Right atrium auricular region (tissue), 2 donors: ENCODE measurements around the gene C5orf58. TPM values are rescaled to one million over a fixed set of nuclear protein-coding genes. Genes with fewer than 3 reads are reported as not detected.

ENCODE experiments used
- DNase-seq: peaks from one replicate; pipeline ENCODE4 v3.0.0-alpha.2; 2019; ENCODE audit warnings: low spot score
- H3K27ac ChIP-seq, 2 donors: fragments of 200-600 bp; sonication (generic); 1 replicate in 1 of 2; 2 replicates in 1 of 2; pipeline ENCODE4 v1.5.1; 2016 to 2019
- H3K27me3 ChIP-seq, 2 donors: fragments of 200-600 bp; sonication (generic); one replicate each; pipeline versions ENCODE4 v1.5.1 to v1.6.0; 2017 to 2019
- H3K36me3 ChIP-seq: fragments of 200-600 bp; sonication (generic); one replicate; pipeline ENCODE4 v1.5.1; 2016
- H3K4me1 ChIP-seq, 2 donors: fragments of 200-600 bp; sonication (generic); one replicate each; pipeline versions ENCODE4 v1.5.1 to v1.6.0; 2017 to 2019
- H3K4me3 ChIP-seq, 2 donors: fragments of 200-600 bp; sonication (generic); 1 replicate in 1 of 2; 2 replicates in 1 of 2; pipeline ENCODE4 v1.5.1; 2017 to 2019; ENCODE audit warnings: mild to moderate bottlenecking in 1 of 2, moderate library complexity in 1 of 2
- H3K9me3 ChIP-seq, 2 donors: fragments of 200-600 bp; sonication (generic); one replicate each; pipeline ENCODE4 v1.5.1; 2019
- total RNA-seq, 2 donors: library from RNA; depleted of rRNA; stranded (reverse); fragments of >200 nt; gene quantifications; one replicate each; pipeline ENCODE4 v1.1.0, GENCODE V29; 2016
- TF ChIP-seq, protein P1 (sequence below), 2 donors: fragments of 200-600 bp; sonication (generic); IDR thresholded peaks; one replicate each; pipeline ENCODE4 v1.5.1; 2019; ENCODE audit warnings: antibody characterized with exemption in 2 of 2

Gene C5orf58
- total RNA-seq, 2 donors from 2014 or later = not detected

DNA sequence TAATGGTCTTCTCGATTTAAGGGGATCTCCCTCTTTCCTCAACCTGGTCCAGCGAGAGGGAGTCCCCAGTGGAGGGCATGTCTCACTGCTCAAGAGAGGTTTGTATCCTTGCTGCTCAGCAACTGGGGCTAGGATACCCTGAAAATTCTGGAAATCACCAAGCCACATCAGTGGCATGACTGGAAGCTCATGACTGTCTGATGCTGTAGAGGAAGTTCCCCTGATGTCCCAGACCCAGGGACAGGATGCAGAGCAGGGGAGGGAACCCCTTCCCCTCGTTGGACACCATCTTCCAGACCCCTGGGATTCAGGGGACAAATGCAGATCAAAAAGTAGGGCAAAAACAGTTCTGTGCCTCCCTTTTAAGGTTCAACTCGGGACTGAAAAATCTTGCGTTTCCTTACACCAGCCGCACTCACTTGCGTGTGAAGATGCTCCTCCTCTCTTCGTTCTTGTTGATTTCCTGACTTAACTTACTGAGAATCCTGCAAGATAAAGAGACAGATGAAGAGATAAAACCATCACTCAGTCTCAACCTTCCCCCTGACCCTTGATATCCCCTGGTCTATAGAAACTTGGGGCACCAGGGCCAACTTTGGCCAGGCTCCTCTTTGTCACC is 42.7 kb downstream of the C5orf58 start:
- H3K27ac ChIP-seq = no peak overlapping the region
- peaks cover 0 to 20% of the 10 kb centered on the region in 2 donors for H3K4me1 ChIP-seq
- DNase-seq = no peak
- TF ChIP-seq, protein P1, sequence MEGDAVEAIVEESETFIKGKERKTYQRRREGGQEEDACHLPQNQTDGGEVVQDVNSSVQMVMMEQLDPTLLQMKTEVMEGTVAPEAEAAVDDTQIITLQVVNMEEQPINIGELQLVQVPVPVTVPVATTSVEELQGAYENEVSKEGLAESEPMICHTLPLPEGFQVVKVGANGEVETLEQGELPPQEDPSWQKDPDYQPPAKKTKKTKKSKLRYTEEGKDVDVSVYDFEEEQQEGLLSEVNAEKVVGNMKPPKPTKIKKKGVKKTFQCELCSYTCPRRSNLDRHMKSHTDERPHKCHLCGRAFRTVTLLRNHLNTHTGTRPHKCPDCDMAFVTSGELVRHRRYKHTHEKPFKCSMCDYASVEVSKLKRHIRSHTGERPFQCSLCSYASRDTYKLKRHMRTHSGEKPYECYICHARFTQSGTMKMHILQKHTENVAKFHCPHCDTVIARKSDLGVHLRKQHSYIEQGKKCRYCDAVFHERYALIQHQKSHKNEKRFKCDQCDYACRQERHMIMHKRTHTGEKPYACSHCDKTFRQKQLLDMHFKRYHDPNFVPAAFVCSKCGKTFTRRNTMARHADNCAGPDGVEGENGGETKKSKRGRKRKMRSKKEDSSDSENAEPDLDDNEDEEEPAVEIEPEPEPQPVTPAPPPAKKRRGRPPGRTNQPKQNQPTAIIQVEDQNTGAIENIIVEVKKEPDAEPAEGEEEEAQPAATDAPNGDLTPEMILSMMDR (IDR thresholded peaks at IDR 0.05) = no peak
- no peaks in the 10 kb centered on the region for H3K27me3 ChIP-seq
- no peaks in the 10 kb centered on the region for H3K36me3 ChIP-seq
- H3K4me3 ChIP-seq = no peak overlapping the region
- H3K9me3 ChIP-seq = no peaks in the 10 kb centered on the region

DNA sequence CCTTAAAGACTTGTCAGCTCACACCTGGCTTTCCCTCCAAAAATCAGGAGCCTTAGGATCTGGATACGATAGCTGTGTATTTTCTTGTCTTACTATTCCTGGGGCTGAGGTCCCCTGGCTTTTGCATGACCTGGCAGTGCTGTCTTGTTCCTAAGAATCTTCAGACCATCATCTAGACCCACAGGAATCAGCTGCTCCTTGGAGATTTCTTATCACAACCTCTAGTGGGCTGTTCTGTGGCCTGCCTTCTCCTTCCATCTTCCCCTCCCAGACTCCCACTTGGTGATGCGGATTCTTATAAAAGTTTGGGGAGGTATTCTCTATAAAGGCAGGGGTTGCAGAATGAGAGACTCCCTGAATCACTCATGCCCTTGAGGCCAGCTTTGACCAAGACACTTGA is 43.4 kb downstream of the C5orf58 start:
- DNase-seq = no peak
- no peak overlapping the region for H3K27ac ChIP-seq
- TF ChIP-seq, protein P1 (IDR thresholded peaks at IDR 0.05) = no peak

DNA sequence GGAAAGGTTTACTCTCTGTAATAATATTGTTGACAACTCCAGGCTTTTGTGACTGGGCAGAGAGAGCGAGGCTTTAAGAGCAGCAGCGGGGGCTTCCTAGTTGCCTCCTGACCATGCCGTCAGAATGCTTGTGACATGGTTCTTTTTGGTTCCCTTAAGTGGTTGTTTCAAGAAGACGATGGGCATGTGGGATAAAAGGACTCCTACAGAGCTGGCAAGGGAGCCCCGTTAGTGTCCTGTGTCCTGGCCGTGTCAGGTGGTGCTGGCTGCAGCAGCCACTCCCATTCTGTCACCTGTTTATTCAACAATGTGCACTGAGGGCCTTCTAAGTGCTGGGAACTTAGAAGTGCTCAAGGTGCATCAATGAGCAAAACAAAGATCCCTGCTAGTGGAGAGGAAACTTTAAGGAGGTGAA is 45.1 kb downstream of the C5orf58 start:
- TF ChIP-seq, protein P1 (IDR thresholded peaks at IDR 0.05) = no peak
- H3K4me1 ChIP-seq = peaks cover 0 to 20% of the 10 kb centered on the region in 2 donors
- no peak overlapping the region for H3K27ac ChIP-seq
- H3K4me3 ChIP-seq = no peak overlapping the region
- no peaks in the 10 kb centered on the region for H3K27me3 ChIP-seq
- no peaks in the 10 kb centered on the region for H3K36me3 ChIP-seq
- DNase-seq = no peak
- no peaks in the 10 kb centered on the region for H3K9me3 ChIP-seq

More for the DNA sequence above, 43.4 kb downstream of the C5orf58 start:
- Histone ChIP-seq H3K27me3 (no peaks in the 10 kb centered on the region), H3K36me3 (no peaks in the 10 kb centered on the region), H3K4me3 (no peak overlapping the region), H3K9me3 (no peaks in the 10 kb centered on the region), H3K4me1 (peaks cover 0 to 20% of the 10 kb centered on the region in 2 donors)

DNA sequence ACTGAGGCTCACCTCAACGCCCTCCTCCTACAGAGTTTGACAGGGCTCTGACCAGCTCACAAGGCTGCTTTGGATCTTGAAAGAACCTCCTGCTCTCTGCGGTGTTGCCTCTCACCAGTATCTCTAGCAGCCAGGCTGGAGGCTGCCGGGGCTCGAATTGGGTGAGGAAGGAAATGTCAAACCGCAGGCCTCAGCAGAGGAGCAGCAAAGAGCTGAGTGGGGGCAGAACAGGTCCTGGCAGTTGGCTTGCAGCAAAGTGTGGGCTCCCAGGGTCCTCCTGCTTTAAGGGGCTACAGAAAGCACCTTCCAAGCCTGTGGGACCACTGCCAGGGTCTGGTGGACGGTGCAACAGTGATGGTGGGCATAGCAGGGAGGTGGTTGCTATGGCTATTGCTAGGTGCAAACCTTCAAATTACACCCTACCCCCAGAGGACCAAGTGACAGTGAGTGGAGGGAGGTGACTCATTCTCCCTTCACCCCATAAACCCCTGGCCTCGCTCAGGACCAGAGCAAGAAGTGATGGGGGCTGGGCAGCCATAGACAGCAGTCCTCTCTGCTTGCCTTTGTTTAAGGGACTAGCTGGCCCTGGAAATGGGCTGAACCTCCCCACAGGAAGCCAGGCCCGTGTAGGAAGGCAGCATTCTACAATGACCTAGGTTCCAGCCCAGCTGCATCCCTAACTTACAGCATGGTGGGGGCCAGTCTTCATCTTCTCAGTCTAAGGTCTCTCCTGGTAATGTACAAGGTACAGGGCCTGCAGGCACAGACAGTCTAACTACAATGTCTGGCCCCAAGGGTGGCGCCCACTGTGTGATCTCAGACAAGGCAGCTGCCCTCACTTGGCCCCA is 46.0 kb downstream of the C5orf58 start:
- no peaks in the 10 kb centered on the region for H3K27me3 ChIP-seq
- no peak overlapping the region for H3K4me3 ChIP-seq
- H3K27ac ChIP-seq = no peak overlapping the region
- H3K36me3 ChIP-seq = no peaks in the 10 kb centered on the region
- peaks cover 0 to 20% of the 10 kb centered on the region in 2 donors for H3K4me1 ChIP-seq
- H3K9me3 ChIP-seq = peaks cover 0 to 4% of the 10 kb centered on the region in 2 donors
- no peak for DNase-seq
- TF ChIP-seq, protein P1 (IDR thresholded peaks at IDR 0.05) = no peak

DNA sequence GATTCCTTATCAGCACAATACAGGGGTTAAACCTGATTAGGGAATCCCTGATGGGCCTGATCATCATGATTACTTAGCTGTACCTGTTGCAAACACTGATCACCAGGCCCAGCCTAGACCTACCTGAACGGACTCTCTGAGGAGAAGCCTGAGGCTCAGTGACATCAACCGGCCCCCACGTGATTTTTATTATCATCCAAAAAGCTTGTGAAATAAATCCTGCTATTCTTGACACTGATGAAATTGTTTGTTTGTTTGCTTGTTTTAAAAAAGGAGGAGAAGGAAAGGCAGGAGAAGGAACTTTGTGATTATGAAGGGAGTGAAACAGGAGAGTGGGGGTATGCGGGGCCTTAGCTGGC is 46.7 kb downstream of the C5orf58 start:
- Histone ChIP-seq H3K27ac (no peak overlapping the region), H3K4me1 (peaks cover 0 to 20% of the 10 kb centered on the region in 2 donors), H3K9me3 (peaks cover 0 to 10% of the 10 kb centered on the region in 2 donors), H3K27me3 (no peaks in the 10 kb centered on the region), H3K4me3 (no peak overlapping the region), H3K36me3 (no peaks in the 10 kb centered on the region)
- TF ChIP-seq, protein P1 (IDR thresholded peaks at IDR 0.05) = no peak
- DNase-seq = no peak
